Pulmonary artery endothelial cell (primary cell): ENCODE measurements around the gene OR51Q1. TPM values are rescaled to one million over a fixed set of nuclear protein-coding genes. Genes with fewer than 3 reads are reported as not detected.

Experiments used
- DNase-seq: peaks from one replicate; pipeline ENCODE4 v3.0.0-alpha.2; 2011; ENCODE audit warnings: low read depth, low spot score
- total RNA-seq: library from RNA; depleted of rRNA; stranded (reverse); fragments of >200 nt; gene quantifications from 2 replicates; pipeline ENCODE4 v1.2.3, GENCODE V29; 2014

OR51Q1 gene
- not detected in 2 replicates for total RNA-seq

GRCh38 chr11:5421811-5422210 lies at the start of gene OR51Q1:
Gene OR51Q1, plus strand, starts transcription at chr11:5422111. Its CDS starts 90 bp downstream, at chr11:5422201.
- DNase-seq, result no peak

- DNase-seq, result peak; percentile 10
Observed at GRCh38 chr11:5380740-5381342, 41.1 kb upstream of the OR51Q1 start.

- no peak for DNase-seq
Observed at GRCh38 chr11:5383576-5383975, 38.3 kb upstream of the OR51Q1 start, which contains the start of gene OR51M1. Gene OR51M1, plus strand, starts transcription at chr11:5383812. Its CDS starts 5,587 bp downstream, at chr11:5389399.

GRCh38 chr11:5384335-5384734 lies 37.6 kb upstream of the OR51Q1 start:
- no peak for DNase-seq

- DNase-seq, result no peak
Observed at GRCh38 chr11:5390210-5390609, 31.7 kb upstream of the OR51Q1 start.

- DNase-seq, result no peak
Observed at GRCh38 chr11:5394091-5394490, 27.8 kb upstream of the OR51Q1 start.

GRCh38 chr11:5398936-5399335 lies 23.0 kb upstream of the OR51Q1 start:
- DNase-seq, result no peak

- no peak for DNase-seq
Observed at GRCh38 chr11:5405173-5405572, 16.7 kb upstream of the OR51Q1 start.

GRCh38 chr11:5420993-5421392 lies 918 bp upstream of the OR51Q1 start:
- no peak for DNase-seq

GRCh38 chr11:5423131-5423530 lies 1.2 kb downstream of the OR51Q1 start:
- DNase-seq, result no peak

GRCh38 chr11:5441414-5441813 lies 19.5 kb downstream of the OR51Q1 start, which contains the start of gene OR51I1:
Gene OR51I1, minus strand, starts transcription at chr11:5441514. Its CDS starts 0 bp downstream, at chr11:5441514.
- DNase-seq, result no peak

GRCh38 chr11:5443835-5444393 lies 22.0 kb downstream of the OR51Q1 start:
- no peak for DNase-seq

GRCh38 chr11:5449023-5449422 lies 27.1 kb downstream of the OR51Q1 start, which contains the start of gene OR51I2:
Gene OR51I2, plus strand, starts transcription at chr11:5449323. Its CDS starts 4,166 bp downstream, at chr11:5453489.
- DNase-seq, result no peak

GRCh38 chr11:5449432-5449831 lies 27.5 kb downstream of the OR51Q1 start:
- no peak for DNase-seq

GRCh38 chr11:5460983-5461621 lies 39.2 kb downstream of the OR51Q1 start:
- no peak for DNase-seq

GRCh38 chr11:5467527-5467926 lies 45.6 kb downstream of the OR51Q1 start:
- DNase-seq, result no peak

Other genes with a start within 250 kb of the OR51Q1 start
- gene OR51V1, start 221.4 kb upstream of the OR51Q1 start, total RNA-seq, result not detected in 2 replicates
- not detected in 2 replicates for gene HBB, start 195.0 kb upstream of the OR51Q1 start, total RNA-seq
- gene HBD, start 187.6 kb upstream of the OR51Q1 start, total RNA-seq, result not detected in 2 replicates
- gene HBG1, start 172.3 kb upstream of the OR51Q1 start, total RNA-seq, result not detected in 2 replicates
- not detected in 2 replicates for gene HBG2, start 167.3 kb upstream of the OR51Q1 start, total RNA-seq
- not detected in 2 replicates for gene HBE1, start 152.2 kb upstream of the OR51Q1 start, total RNA-seq
- not detected in 2 replicates for gene OR51B4, start 120.2 kb upstream of the OR51Q1 start, total RNA-seq
- gene OR51B2, start 97.8 kb upstream of the OR51Q1 start, total RNA-seq, result not detected in 2 replicates
- not detected in 2 replicates for gene OR51B5, start 78.6 kb upstream of the OR51Q1 start, total RNA-seq
- not detected in 2 replicates for gene OR51B6, start 70.6 kb upstream of the OR51Q1 start, total RNA-seq
- gene OR51M1, start 38.3 kb upstream of the OR51Q1 start, total RNA-seq, result not detected in 2 replicates
- not detected in 2 replicates for gene OR51I1, start 19.4 kb downstream of the OR51Q1 start, total RNA-seq
- gene OR51I2, start 27.2 kb downstream of the OR51Q1 start, total RNA-seq, result not detected in 2 replicates
- gene OR52D1, start 66.6 kb downstream of the OR51Q1 start, total RNA-seq, result not detected in 2 replicates
- not detected in 2 replicates for gene UBQLN3, start 87.8 kb downstream of the OR51Q1 start, total RNA-seq
- 0.04 TPM in 1 of 2 replicates, not detected in the other for gene UBQLNL, start 94.6 kb downstream of the OR51Q1 start, total RNA-seq
- gene OR52H1, start 126.4 kb downstream of the OR51Q1 start, total RNA-seq, result not detected in 2 replicates
- gene OR52B6, start 158.8 kb downstream of the OR51Q1 start, total RNA-seq, result not detected in 2 replicates
- gene TRIM6, start 174.5 kb downstream of the OR51Q1 start, total RNA-seq, result 2.0 TPM in 2 replicates
- 11.3 and 12.9 TPM in 2 replicates for gene TRIM34, start 202.9 kb downstream of the OR51Q1 start, total RNA-seq